HepG2 (cell line): Measurements from ENCODE around the gene CTCF. TPM values are rescaled to one million over a fixed set of nuclear protein-coding genes. Genes with fewer than 3 reads are reported as not detected.

Experiments used
- ATAC-seq: fragments of 200-7000 bp; cut with Tn5 transposase; 3 replicates; pipeline ENCODE4 v1.9.1; 2020; ENCODE audit warnings: mild to moderate bottlenecking, moderate library complexity
- BruUV-seq: library from RNA; stranded (reverse); fragments of 400-500 nt; replicated peaks from 2 replicates; lab custom pipeline; 2021; lab: Mats Ljungman, UMichigan
- CTCF ChIA-PET: fragments of 300-600 bp; formaldehyde crosslinking; extraction: SDS; loops from one replicate; lab custom pipeline; 2021; ENCODE audit warnings: low total read pairs, inconsistent platforms, low intra/inter-chr PET ratio; lab: Yijun Ruan, JAX
- POLR2A ChIA-PET: fragments of 350-600 bp; sonication (Branson Sonifier 250); formaldehyde crosslinking; loops from one replicate; lab custom pipeline; 2020; ENCODE audit warnings: antibody characterized with exemption, inconsistent platforms; lab: Yijun Ruan, JAX
- DNase-seq: peaks from one replicate; pipeline ENCODE4 v3.0.0-alpha.2; 2015; ENCODE audit warnings: low spot score
- FAIRE-seq: peaks from 3 replicates; lab custom pipeline; 2011; peaks lifted over from hg19 to GRCh38; lab: Jason Lieb, UNC
- H2AFZ ChIP-seq: one replicate; pipeline ENCODE4 v1.6.1; 2011; ENCODE audit warnings: low read length, inconsistent platforms
- H3K27ac ChIP-seq: fragments of 300-600 bp; 3 replicates; pipeline ENCODE4 v1.8.0; 2011; ENCODE audit warnings: mixed run types, mild to moderate bottlenecking, mixed read lengths, low read length, inconsistent platforms; ENCODE audit not compliant: insufficient read depth; ENCODE audit errors: extremely low read length
- H3K27me3 ChIP-seq, 2 experiments: fragments of 200-600 bp in 1 of 2; 2 replicates in 1 of 2; 3 replicates in 1 of 2; pipeline versions ENCODE4 v1.6.0 to v1.8.0; 2011; ENCODE audit warnings: low read length in 2 of 2, mild to moderate bottlenecking in 2 of 2, moderate library complexity in 2 of 2, inconsistent platforms in 1 of 2; ENCODE audit not compliant: insufficient read depth in 2 of 2, control insufficient read depth in 1 of 2
- H3K36me3 ChIP-seq, 2 experiments: fragments of 200-600 bp in 1 of 2; replicated peaks in 1 of 2; 2 replicates in 1 of 2; 3 replicates in 1 of 2; pipeline versions ENCODE4 v1.5.1 to v1.8.0; 2011; ENCODE audit warnings: low read length in 2 of 2, inconsistent platforms in 1 of 2; ENCODE audit not compliant: insufficient read depth in 2 of 2, control insufficient read depth in 1 of 2
- H3K4me1 ChIP-seq: 2 replicates; pipeline ENCODE4 v1.5.1; 2012; ENCODE audit warnings: low read length, inconsistent platforms; ENCODE audit not compliant: insufficient read depth
- H3K4me2 ChIP-seq: 2 replicates; pipeline ENCODE4 v1.6.0; 2011; ENCODE audit warnings: low read depth, low read length, inconsistent platforms
- H3K4me3 ChIP-seq, 3 experiments: fragments of 200-600 bp in 1 of 3; sonication (generic), shearing (Covaris generic) in 1 of 3; replicated peaks in 1 of 3; 2 replicates each; pipeline ENCODE4 v1.5.1; 2011 to 2016; ENCODE audit warnings: low read length in 3 of 3, inconsistent platforms in 2 of 3, low read depth in 2 of 3, mild to moderate bottlenecking in 2 of 3, control low read depth in 1 of 3, mixed read lengths in 1 of 3; ENCODE audit not compliant: insufficient read depth in 1 of 3
- H3K79me2 ChIP-seq: one replicate; pipeline ENCODE4 v1.6.1; 2011; ENCODE audit warnings: low read length, inconsistent platforms; ENCODE audit not compliant: insufficient read depth
- H3K9ac ChIP-seq: 2 replicates; pipeline ENCODE4 v1.6.0; 2011; ENCODE audit warnings: mild to moderate bottlenecking, low read depth, low read length, inconsistent platforms; ENCODE audit not compliant: insufficient read depth
- H3K9me3 ChIP-seq: 2 replicates; pipeline ENCODE4 v1.5.1; 2012; ENCODE audit warnings: mild to moderate bottlenecking, low read length
- H4K20me1 ChIP-seq: 2 replicates; pipeline ENCODE4 v1.6.0; 2011; ENCODE audit warnings: inconsistent platforms, mild to moderate bottlenecking, low read length, moderate library complexity; ENCODE audit not compliant: insufficient read depth
- POLR2G ChIP-seq: fragments of 200-400 bp; formaldehyde crosslinking; IDR thresholded peaks from 2 replicates; pipeline ENCODE4 v1.6.1; 2018; ENCODE audit warnings: mild to moderate bottlenecking, low read depth, low read length, moderate library complexity
- SAP130 ChIP-seq: IDR thresholded peaks from 2 replicates; pipeline ENCODE4 v1.6.1; 2016; ENCODE audit warnings: low read depth
- SP4 ChIP-seq: sonication (generic); formaldehyde crosslinking; IDR thresholded peaks from 2 replicates; pipeline ENCODE4 v1.8.1; 2023; ENCODE audit warnings: mild to moderate bottlenecking, missing genetic modification reagents
- ZNF589 ChIP-seq: sonication (generic); formaldehyde crosslinking; conservative IDR thresholded peaks from 2 replicates; pipeline ENCODE4 v1.8.0; 2022; ENCODE audit warnings: mild to moderate bottlenecking, moderate library complexity, missing genetic modification reagents
- whole genome bisulfite sequencing: methylation state at CpG from one replicate; pipeline ENCODE4 v1.1.6; 2017; ENCODE audit warnings: low lambda C conversion rate; 5-methylcytosine and 5-hydroxymethylcytosine counted together
- in situ Hi-C: cut with HindIII; loops from 2 replicates; pipeline ENCODE4 v1.10.0; 2017; ENCODE audit warnings: low pct_unique_long_range_greater_than_20kb; ENCODE audit not compliant: extremely low pct_ligation_motif_present
- intact Hi-C: fragments of 100-400 bp; cut with micrococcal nuclease; formaldehyde crosslinking; loops from one replicate; pipeline ENCODE4 v1.10.0; 2022; ENCODE audit not compliant: unreplicated experiment
- polyA plus RNA-seq, 8 experiments: library from polyadenylated mRNA; depleted of rRNA in 3 of 8; stranded (reverse) in 7 of 8; unstranded in 1 of 8; fragments of >200 nt; fragmentation: Illumina TruSeq in 4 of 8; extraction: Trizol in 4 of 8; gene quantifications; 2 replicates each; pipeline versions ENCODE4 v1.2.1 to v1.2.3, GENCODE V29; 2011 to 2016; ENCODE audit warnings: low read depth in 4 of 8, missing spikeins in 1 of 8, mixed read lengths in 1 of 8; ENCODE audit not compliant: insufficient read depth in 1 of 8
- total RNA-seq, 5 experiments: library from RNA; depleted of rRNA; stranded (reverse); fragments of >200 nt; fragmentation: Illumina TruSeq; extraction: Trizol; gene quantifications; 2 replicates each; pipeline ENCODE4 v1.2.3, GENCODE V29; 2016; ENCODE audit warnings: low read depth in 1 of 5
- TF ChIP-seq, protein P1 (sequence below), 2 experiments: IDR thresholded peaks; 2 replicates each; pipeline ENCODE4 v1.6.1; 2011 to 2012; ENCODE audit warnings: low read length in 2 of 2, borderline replicate concordance in 1 of 2, low read depth in 1 of 2, mild to moderate bottlenecking in 1 of 2, moderate library complexity in 1 of 2

The CTCF gene
- total and polyA plus RNA-seq, 2 of the 13 experiments (the other 11 are each of a cell fraction or from before 2014, with no cell fraction given) = 19.5 to 37.5 TPM

- ATAC-seq (peak; percentile 39), DNase-seq (no peak), FAIRE-seq (no peak)
- Histone ChIP-seq H3K4me3 (peak overlapping the region; percentile 59 to 78 (median 76); a peak in 5 of 6 replicates), H3K4me2 (peak overlapping the region; percentile 92), H3K79me2 (peaks cover 3% of the 10 kb centered on the region), H2AFZ (no peak overlapping the region), H3K9ac (peak overlapping the region; percentile 30; the same call in 1 of the 2 replicates), H3K4me1 (peaks cover 19% of the 10 kb centered on the region), H3K27ac (no peak overlapping the region), H3K9me3 (no peaks in the 10 kb centered on the region), H3K36me3 (peaks cover 5 to 10% of the 10 kb centered on the region in 2 experiments; a peak in 3 of 5 replicates), H3K27me3 (peaks cover 0 to 49% of the 10 kb centered on the region in 2 experiments), H4K20me1 (peaks cover 12% of the 10 kb centered on the region)
- intact Hi-C loops = no loop called here
- TF ChIP-seq POLR2G = no peak
- TF ChIP-seq SAP130 (CRISPR knock-in tag) = 0 out of 2 replicates have a peak, but pooled peaks have one; percentile 15
- 0 out of 2 replicates have a peak, but pooled peaks have one; percentile 23 for TF ChIP-seq ZNF589 (CRISPR knock-in tag)
- TF ChIP-seq, protein P1, sequence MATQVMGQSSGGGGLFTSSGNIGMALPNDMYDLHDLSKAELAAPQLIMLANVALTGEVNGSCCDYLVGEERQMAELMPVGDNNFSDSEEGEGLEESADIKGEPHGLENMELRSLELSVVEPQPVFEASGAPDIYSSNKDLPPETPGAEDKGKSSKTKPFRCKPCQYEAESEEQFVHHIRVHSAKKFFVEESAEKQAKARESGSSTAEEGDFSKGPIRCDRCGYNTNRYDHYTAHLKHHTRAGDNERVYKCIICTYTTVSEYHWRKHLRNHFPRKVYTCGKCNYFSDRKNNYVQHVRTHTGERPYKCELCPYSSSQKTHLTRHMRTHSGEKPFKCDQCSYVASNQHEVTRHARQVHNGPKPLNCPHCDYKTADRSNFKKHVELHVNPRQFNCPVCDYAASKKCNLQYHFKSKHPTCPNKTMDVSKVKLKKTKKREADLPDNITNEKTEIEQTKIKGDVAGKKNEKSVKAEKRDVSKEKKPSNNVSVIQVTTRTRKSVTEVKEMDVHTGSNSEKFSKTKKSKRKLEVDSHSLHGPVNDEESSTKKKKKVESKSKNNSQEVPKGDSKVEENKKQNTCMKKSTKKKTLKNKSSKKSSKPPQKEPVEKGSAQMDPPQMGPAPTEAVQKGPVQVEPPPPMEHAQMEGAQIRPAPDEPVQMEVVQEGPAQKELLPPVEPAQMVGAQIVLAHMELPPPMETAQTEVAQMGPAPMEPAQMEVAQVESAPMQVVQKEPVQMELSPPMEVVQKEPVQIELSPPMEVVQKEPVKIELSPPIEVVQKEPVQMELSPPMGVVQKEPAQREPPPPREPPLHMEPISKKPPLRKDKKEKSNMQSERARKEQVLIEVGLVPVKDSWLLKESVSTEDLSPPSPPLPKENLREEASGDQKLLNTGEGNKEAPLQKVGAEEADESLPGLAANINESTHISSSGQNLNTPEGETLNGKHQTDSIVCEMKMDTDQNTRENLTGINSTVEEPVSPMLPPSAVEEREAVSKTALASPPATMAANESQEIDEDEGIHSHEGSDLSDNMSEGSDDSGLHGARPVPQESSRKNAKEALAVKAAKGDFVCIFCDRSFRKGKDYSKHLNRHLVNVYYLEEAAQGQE (IDR thresholded peaks at IDR 0.05; ENCODE audit: borderline replicate concordance in 1 of 2, low read depth in 1 of 2, low read length in 2 of 2) = peak; percentile 56 to 90
- TF ChIP-seq SP4 (CRISPR knock-in tag) = no peak
- CTCF ChIA-PET = interaction anchor here (1.6 kb wide), 1 partner anchor 14 kb away, joined by 8 read pairs; no protein-coding TSS in a partner anchor
- BruUV-seq = no TSS peak
- WGBS = 23% methylated on average over 19 of the region's 25 CpGs
- POLR2A ChIA-PET = no interaction called here
- in situ Hi-C loops = no loop called here
Observed at GRCh38 chr16:67653789-67654402, 91.6 kb downstream of the CTCF start.
